HepG2 (cell line): Measurements from ENCODE around the gene ENO2. TPM values are rescaled to one million over a fixed set of nuclear protein-coding genes. Genes with fewer than 3 reads are reported as not detected.

Source experiments
- ARID4A ChIP-seq: sonication (generic); formaldehyde crosslinking; IDR thresholded peaks from 2 replicates; pipeline ENCODE4 v1.5.0; 2020; ENCODE audit warnings: mild to moderate bottlenecking, missing genetic modification reagents, borderline replicate concordance
- FOSL1 ChIP-seq: sonication (generic); formaldehyde crosslinking; IDR thresholded peaks from 2 replicates; pipeline ENCODE4 v1.9.0; 2021; ENCODE audit warnings: missing genetic modification reagents, borderline replicate concordance
- KAT7 ChIP-seq: IDR thresholded peaks from 2 replicates; pipeline ENCODE4 v1.6.1; 2018; ENCODE audit warnings: borderline replicate concordance, missing compliant biosample characterization
- ZNF138 ChIP-seq: sonication (generic); formaldehyde crosslinking; IDR thresholded peaks from 2 replicates; pipeline ENCODE4 v1.5.0; 2020; ENCODE audit warnings: mild to moderate bottlenecking, low read depth, missing genetic modification reagents
- ZNF333 ChIP-seq: sonication (generic); formaldehyde crosslinking; IDR thresholded peaks from 2 replicates; pipeline ENCODE4 v1.4.0; 2020; ENCODE audit warnings: mild to moderate bottlenecking, missing genetic modification reagents, borderline replicate concordance
- ZNF646 ChIP-seq: sonication (generic); formaldehyde crosslinking; IDR thresholded peaks from 2 replicates; pipeline ENCODE4 v1.9.0; 2021; ENCODE audit warnings: mild to moderate bottlenecking, missing genetic modification reagents
- ZNF678 ChIP-seq: sonication (generic); formaldehyde crosslinking; IDR thresholded peaks from 2 replicates; pipeline ENCODE4 v1.4.0; 2020; ENCODE audit warnings: mild to moderate bottlenecking, missing genetic modification reagents
- ZNF83 ChIP-seq: sonication (generic); formaldehyde crosslinking; IDR thresholded peaks from 2 replicates; pipeline ENCODE4 v1.4.0; 2020; ENCODE audit warnings: missing genetic modification reagents, mild to moderate bottlenecking, borderline replicate concordance
- polyA plus RNA-seq, 8 experiments: library from polyadenylated mRNA; depleted of rRNA in 3 of 8; stranded (reverse) in 7 of 8; unstranded in 1 of 8; fragments of >200 nt; fragmentation: Illumina TruSeq in 4 of 8; extraction: Trizol in 4 of 8; gene quantifications; 2 replicates each; pipeline versions ENCODE4 v1.2.1 to v1.2.3, GENCODE V29; 2011 to 2016; ENCODE audit warnings: low read depth in 4 of 8, missing spikeins in 1 of 8, mixed read lengths in 1 of 8; ENCODE audit not compliant: insufficient read depth in 1 of 8
- total RNA-seq, 5 experiments: library from RNA; depleted of rRNA; stranded (reverse); fragments of >200 nt; fragmentation: Illumina TruSeq; extraction: Trizol; gene quantifications; 2 replicates each; pipeline ENCODE4 v1.2.3, GENCODE V29; 2016; ENCODE audit warnings: low read depth in 1 of 5
- TF ChIP-seq, protein P1 (sequence below): sonication (generic); formaldehyde crosslinking; IDR thresholded peaks from 2 replicates; pipeline ENCODE4 v1.5.1; 2020; ENCODE audit warnings: missing genetic modification reagents, mild to moderate bottlenecking, borderline replicate concordance
- TF ChIP-seq, protein P2 (sequence below): sonication (generic); formaldehyde crosslinking; IDR thresholded peaks from 2 replicates; pipeline ENCODE4 v1.5.0; 2020; ENCODE audit warnings: missing genetic modification reagents, mild to moderate bottlenecking, borderline replicate concordance
- TF ChIP-seq, protein P3 (sequence below): sonication (generic); formaldehyde crosslinking; IDR thresholded peaks from 2 replicates; pipeline ENCODE4 v1.4.0; 2020; ENCODE audit warnings: missing genetic modification reagents, borderline replicate concordance

The ENO2 gene
- total and polyA plus RNA-seq, 2 of the 13 experiments (the other 11 are each of a cell fraction or from before 2014, with no cell fraction given), result 19.3 to 136 TPM

DNA sequence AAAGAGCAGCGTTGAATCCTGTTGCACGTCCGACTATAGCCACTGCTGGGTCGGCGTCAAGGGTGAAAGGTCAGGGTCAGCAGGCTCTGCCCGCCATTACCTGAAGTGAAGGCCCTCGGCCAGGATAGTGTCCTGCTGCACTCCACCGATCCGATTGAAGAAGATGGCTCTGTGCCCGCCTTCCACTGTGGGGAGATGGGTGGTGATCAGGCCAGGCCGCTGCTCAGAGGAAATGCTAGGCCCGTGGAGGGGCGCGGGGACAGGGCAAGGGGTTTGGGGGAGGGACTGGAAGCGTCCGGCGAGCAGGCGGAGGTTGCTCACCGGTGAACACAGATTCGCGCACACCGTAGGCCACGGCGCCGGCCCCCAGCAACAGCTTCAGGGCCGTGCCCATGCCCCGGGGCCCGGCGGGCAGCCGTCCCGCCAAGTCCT lies 55.7 kb downstream of the ENO2 start (continued):
- TF ChIP-seq ZNF138 (CRISPR knock-in tag) (no peak), ZNF678 (CRISPR knock-in tag) (0 out of 2 replicates have a peak, but pooled peaks have one; percentile 62), ZNF83 (CRISPR knock-in tag) (no peak), FOSL1 (no peak), ZNF333 (CRISPR knock-in tag) (peak; percentile 33), ZNF646 (no peak), ARID4A (CRISPR knock-in tag) (no peak), KAT7 (CRISPR knock-in tag) (no peak)
- TF ChIP-seq, protein P1, sequence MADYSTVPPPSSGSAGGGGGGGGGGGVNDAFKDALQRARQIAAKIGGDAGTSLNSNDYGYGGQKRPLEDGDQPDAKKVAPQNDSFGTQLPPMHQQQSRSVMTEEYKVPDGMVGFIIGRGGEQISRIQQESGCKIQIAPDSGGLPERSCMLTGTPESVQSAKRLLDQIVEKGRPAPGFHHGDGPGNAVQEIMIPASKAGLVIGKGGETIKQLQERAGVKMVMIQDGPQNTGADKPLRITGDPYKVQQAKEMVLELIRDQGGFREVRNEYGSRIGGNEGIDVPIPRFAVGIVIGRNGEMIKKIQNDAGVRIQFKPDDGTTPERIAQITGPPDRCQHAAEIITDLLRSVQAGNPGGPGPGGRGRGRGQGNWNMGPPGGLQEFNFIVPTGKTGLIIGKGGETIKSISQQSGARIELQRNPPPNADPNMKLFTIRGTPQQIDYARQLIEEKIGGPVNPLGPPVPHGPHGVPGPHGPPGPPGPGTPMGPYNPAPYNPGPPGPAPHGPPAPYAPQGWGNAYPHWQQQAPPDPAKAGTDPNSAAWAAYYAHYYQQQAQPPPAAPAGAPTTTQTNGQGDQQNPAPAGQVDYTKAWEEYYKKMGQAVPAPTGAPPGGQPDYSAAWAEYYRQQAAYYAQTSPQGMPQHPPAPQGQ (CRISPR knock-in tag), result no peak
- TF ChIP-seq, protein P2, sequence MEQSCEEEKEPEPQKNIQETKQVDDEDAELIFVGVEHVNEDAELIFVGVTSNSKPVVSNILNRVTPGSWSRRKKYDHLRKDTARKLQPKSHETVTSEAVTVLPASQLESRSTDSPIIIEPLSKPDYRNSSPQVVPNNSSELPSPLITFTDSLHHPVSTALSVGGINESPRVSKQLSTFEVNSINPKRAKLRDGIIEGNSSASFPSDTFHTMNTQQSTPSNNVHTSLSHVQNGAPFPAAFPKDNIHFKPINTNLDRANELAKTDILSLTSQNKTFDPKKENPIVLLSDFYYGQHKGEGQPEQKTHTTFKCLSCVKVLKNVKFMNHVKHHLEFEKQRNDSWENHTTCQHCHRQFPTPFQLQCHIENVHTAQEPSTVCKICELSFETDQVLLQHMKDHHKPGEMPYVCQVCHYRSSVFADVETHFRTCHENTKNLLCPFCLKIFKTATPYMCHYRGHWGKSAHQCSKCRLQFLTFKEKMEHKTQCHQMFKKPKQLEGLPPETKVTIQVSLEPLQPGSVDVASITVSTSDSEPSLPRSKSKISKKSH, result no peak
- TF ChIP-seq, protein P3, sequence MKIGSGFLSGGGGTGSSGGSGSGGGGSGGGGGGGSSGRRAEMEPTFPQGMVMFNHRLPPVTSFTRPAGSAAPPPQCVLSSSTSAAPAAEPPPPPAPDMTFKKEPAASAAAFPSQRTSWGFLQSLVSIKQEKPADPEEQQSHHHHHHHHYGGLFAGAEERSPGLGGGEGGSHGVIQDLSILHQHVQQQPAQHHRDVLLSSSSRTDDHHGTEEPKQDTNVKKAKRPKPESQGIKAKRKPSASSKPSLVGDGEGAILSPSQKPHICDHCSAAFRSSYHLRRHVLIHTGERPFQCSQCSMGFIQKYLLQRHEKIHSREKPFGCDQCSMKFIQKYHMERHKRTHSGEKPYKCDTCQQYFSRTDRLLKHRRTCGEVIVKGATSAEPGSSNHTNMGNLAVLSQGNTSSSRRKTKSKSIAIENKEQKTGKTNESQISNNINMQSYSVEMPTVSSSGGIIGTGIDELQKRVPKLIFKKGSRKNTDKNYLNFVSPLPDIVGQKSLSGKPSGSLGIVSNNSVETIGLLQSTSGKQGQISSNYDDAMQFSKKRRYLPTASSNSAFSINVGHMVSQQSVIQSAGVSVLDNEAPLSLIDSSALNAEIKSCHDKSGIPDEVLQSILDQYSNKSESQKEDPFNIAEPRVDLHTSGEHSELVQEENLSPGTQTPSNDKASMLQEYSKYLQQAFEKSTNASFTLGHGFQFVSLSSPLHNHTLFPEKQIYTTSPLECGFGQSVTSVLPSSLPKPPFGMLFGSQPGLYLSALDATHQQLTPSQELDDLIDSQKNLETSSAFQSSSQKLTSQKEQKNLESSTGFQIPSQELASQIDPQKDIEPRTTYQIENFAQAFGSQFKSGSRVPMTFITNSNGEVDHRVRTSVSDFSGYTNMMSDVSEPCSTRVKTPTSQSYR, result no peak
